Ovary (tissue), 3 donors: ENCODE results near the gene SEC24D.

Source experiments
- CTCF ChIP-seq, 3 donors: fragments of 450-650 bp in 2 of 3; fragments of 200-600 bp in 1 of 3; IDR thresholded peaks; one replicate each; pipeline versions ENCODE4 v1.5.1 to v1.8.0; 2016 to 2022; ENCODE audit warnings: antibody characterized with exemption in 3 of 3, mild to moderate bottlenecking in 1 of 3
- EP300 ChIP-seq: sonication (generic); formaldehyde crosslinking; IDR thresholded peaks from one replicate; pipeline ENCODE4 v1.6.1; 2017; ENCODE audit warnings: antibody characterized with exemption
- POLR2A ChIP-seq: fragments of 450-650 bp; IDR thresholded peaks from one replicate; pipeline ENCODE4 v1.6.1; 2017; ENCODE audit warnings: antibody characterized with exemption, mild to moderate bottlenecking, moderate library complexity
- donor health status: DM: no; HTN: no; CAD: no.

- TF ChIP-seq CTCF (IDR thresholded peaks at IDR 0.05) (no peak), POLR2A (no peak), EP300 (no peak)
Measured at GRCh38 chr4:118712872-118713271, 123.1 kb downstream of the SEC24D start.
